Fibroblast of the aortic adventitia (primary cell): ENCODE measurements around the gene IER3. TPM values are rescaled to one million over a fixed set of nuclear protein-coding genes. Genes with fewer than 3 reads are reported as not detected.
A peak's percentile ranks its signal among the peaks of the same experiment; 100 is the strongest.

ENCODE experiments used
- DNase-seq: peaks from one replicate; pipeline ENCODE4 v3.0.0-alpha.2; 2010; ENCODE audit warnings: low read depth
- H3K4me3 ChIP-seq: 2 replicates; pipeline ENCODE4 v1.5.1; 2011; ENCODE audit warnings: low read depth, mild to moderate bottlenecking, control low read depth, low read length, moderate library complexity
- CTCF ChIP-seq: IDR thresholded peaks from 2 replicates; pipeline ENCODE4 v1.5.1; 2011; ENCODE audit warnings: mild to moderate bottlenecking, low read length, control low read depth, inconsistent platforms; ENCODE audit not compliant: insufficient read depth
- total RNA-seq: library from RNA; depleted of rRNA; stranded (reverse); fragments of >200 nt; gene quantifications from 2 replicates; pipeline ENCODE4 v1.2.3, GENCODE V29; 2012; ENCODE audit warnings: low replicate concordance

Gene IER3
- total RNA-seq, 1 donor: 23.8 TPM

GRCh38 chr6:30738532-30738931 is 5.8 kb downstream of the IER3 start:
- DNase-seq: no peak
- TF ChIP-seq CTCF: no peak

GRCh38 chr6:30735668-30736314 is 8.6 kb downstream of the IER3 start:
- no peak for TF ChIP-seq CTCF
- no peak overlapping the region for H3K4me3 ChIP-seq
- DNase-seq: no peak

More at GRCh38 chr6:30738532-30738931, 5.8 kb downstream of the IER3 start:
- H3K4me3 ChIP-seq: no peak overlapping the region

GRCh38 chr6:30732237-30732943 is 12.0 kb downstream of the IER3 start:
- H3K4me3 ChIP-seq: no peak overlapping the region
- DNase-seq: no peak
- no peak for TF ChIP-seq CTCF

GRCh38 chr6:30730601-30731435 is 13.5 kb downstream of the IER3 start:
- DNase-seq: no peak
- peak; percentile 40 for TF ChIP-seq CTCF
- H3K4me3 ChIP-seq: no peak overlapping the region

- peak; percentile 44 for TF ChIP-seq CTCF
These were observed 16.3 kb downstream of the IER3 start for GRCh38 chr6:30727920-30728553.

GRCh38 chr6:30726506-30727413 is 17.6 kb downstream of the IER3 start:
- H3K4me3 ChIP-seq: no peak overlapping the region
- no peak for DNase-seq

More at GRCh38 chr6:30727920-30728553, 16.3 kb downstream of the IER3 start:
- peak; percentile 65 for DNase-seq
- H3K4me3 ChIP-seq: no peak overlapping the region

More at GRCh38 chr6:30726506-30727413, 17.6 kb downstream of the IER3 start:
- TF ChIP-seq CTCF: no peak
